OCI-LY1 (cell line): ENCODE data around the gene CEP78.

ENCODE experiments used
- EZH2 ChIP-seq: fragments of 200-600 bp; sonication (generic), shearing (Covaris generic); IDR thresholded peaks from 2 replicates; pipeline ENCODE4 v1.8.0; 2017; ENCODE audit warnings: borderline replicate concordance, mixed run types, mild to moderate bottlenecking, antibody characterized with exemption, low read length, moderate library complexity, mixed read lengths
- TF ChIP-seq, protein P1 (sequence below): fragments of 200-600 bp; sonication (generic), shearing (Covaris generic); IDR thresholded peaks from 2 replicates; pipeline ENCODE4 v1.5.1; 2017; ENCODE audit warnings: mild to moderate bottlenecking, antibody characterized with exemption, low read length, moderate library complexity, mixed read lengths

DNA sequence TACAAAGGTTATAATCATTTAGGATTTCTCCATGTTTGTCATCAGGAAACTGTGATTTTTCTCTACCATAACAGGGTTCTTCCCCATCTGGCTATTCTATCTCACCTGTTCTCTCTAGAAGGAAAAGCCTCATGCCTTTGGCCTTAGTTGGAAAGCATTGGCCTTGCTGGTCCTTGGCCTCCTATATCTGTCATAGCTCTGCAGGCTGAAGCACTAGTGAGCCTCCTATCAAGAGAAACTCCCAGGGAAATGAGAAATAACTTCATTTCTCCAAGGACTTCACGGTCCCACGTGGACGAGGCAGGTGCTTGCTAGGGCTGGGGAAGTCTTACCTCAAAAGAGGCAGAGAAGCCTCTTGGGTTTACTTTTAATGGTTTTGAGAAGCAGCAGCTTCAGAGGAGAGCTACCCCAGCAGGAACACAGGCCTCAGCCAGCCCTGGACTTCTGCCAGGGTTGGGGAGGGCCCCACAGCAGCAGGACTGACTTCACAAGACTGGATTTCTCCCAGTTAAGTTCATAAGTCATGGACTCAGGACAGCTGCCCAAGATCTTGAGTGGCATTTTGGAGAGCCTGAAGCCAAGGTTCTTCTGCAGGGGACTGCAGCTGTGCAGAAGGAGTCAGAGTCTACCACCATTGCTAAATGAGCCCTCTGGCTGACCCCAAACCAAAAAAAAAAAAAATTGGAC is 45.2 kb downstream of the CEP78 start:
- TF ChIP-seq, protein P1, sequence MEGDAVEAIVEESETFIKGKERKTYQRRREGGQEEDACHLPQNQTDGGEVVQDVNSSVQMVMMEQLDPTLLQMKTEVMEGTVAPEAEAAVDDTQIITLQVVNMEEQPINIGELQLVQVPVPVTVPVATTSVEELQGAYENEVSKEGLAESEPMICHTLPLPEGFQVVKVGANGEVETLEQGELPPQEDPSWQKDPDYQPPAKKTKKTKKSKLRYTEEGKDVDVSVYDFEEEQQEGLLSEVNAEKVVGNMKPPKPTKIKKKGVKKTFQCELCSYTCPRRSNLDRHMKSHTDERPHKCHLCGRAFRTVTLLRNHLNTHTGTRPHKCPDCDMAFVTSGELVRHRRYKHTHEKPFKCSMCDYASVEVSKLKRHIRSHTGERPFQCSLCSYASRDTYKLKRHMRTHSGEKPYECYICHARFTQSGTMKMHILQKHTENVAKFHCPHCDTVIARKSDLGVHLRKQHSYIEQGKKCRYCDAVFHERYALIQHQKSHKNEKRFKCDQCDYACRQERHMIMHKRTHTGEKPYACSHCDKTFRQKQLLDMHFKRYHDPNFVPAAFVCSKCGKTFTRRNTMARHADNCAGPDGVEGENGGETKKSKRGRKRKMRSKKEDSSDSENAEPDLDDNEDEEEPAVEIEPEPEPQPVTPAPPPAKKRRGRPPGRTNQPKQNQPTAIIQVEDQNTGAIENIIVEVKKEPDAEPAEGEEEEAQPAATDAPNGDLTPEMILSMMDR = no peak
- TF ChIP-seq EZH2 = no peak
